GM12874 (cell line): ENCODE data around the gene ZSCAN29.

Source experiments
- TF ChIP-seq, protein P1 (sequence below): IDR thresholded peaks from 2 replicates; pipeline ENCODE4 v1.5.1; 2011; ENCODE audit warnings: low read depth, mild to moderate bottlenecking, control low read depth, low read length, moderate library complexity; ENCODE audit not compliant: insufficient read depth

The ZSCAN29 gene

DNA sequence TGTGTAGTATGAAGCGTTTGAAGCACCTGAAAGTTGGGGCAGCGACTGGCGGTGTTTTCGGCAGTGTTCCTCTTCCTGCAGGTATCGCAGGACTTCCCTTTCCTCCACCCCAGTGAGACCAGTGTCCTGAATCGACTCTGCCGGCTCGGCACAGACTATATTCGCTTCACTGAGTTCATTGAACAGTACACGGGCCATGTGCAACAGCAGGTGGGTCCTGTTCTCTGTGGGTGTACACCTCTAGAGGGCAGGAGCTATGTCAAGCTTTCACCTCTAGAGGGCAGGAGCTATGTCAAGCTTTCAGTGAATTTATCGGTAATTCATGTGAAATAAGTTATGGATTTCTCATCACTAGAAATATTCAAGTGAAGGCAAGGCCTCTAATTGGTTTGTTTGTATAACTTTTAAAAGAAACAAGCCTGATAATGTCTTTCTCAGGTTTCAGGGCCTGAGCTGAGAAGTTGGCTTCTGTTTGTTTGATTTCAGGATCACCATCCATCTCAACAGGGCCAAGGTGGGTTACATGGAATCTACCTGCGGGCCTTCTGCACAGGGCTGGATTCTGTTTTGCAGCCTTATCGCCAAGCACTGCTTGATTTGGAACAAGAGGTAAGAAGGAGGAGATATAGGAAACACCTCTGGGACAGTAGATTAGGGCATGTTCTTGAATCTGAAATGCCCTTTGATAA is 5.3 kb upstream of the ZSCAN29 start:
- TF ChIP-seq, protein P1, sequence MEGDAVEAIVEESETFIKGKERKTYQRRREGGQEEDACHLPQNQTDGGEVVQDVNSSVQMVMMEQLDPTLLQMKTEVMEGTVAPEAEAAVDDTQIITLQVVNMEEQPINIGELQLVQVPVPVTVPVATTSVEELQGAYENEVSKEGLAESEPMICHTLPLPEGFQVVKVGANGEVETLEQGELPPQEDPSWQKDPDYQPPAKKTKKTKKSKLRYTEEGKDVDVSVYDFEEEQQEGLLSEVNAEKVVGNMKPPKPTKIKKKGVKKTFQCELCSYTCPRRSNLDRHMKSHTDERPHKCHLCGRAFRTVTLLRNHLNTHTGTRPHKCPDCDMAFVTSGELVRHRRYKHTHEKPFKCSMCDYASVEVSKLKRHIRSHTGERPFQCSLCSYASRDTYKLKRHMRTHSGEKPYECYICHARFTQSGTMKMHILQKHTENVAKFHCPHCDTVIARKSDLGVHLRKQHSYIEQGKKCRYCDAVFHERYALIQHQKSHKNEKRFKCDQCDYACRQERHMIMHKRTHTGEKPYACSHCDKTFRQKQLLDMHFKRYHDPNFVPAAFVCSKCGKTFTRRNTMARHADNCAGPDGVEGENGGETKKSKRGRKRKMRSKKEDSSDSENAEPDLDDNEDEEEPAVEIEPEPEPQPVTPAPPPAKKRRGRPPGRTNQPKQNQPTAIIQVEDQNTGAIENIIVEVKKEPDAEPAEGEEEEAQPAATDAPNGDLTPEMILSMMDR, result peak; percentile 79

DNA sequence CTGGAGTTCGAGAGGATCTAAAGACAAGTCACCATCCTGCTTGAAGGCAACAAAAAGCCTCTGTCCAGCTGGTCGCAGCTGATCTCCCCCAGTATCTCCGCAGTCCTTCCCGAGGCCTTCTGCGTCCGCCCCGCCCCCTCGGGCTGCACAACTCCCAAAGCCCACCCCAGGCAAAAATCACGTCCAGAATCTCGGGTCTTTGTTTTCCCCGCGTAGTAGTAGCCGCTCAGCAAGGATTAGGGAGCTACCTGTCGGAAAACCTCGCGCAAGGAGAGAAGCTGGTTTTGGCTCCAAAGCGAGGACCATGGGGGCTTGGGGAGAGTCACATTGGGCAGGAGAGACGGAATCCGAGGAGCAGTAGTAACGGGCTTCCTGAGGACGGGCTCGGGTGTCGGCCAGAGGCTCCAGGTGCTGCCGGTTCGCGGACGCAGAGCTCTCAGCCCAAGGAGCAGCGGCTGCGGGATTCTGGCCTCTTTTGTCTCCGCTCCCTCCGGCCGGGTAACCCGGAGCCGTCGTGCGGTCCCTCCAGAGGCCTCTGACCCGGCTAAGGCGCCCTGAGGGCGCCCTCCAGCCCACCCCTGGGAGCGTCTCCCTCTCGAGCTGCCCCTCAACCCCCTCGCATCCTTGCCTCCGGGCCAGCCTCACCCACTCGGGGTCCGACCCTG is 401 bp downstream of the ZSCAN29 start:
- TF ChIP-seq, protein P1, result no peak

DNA sequence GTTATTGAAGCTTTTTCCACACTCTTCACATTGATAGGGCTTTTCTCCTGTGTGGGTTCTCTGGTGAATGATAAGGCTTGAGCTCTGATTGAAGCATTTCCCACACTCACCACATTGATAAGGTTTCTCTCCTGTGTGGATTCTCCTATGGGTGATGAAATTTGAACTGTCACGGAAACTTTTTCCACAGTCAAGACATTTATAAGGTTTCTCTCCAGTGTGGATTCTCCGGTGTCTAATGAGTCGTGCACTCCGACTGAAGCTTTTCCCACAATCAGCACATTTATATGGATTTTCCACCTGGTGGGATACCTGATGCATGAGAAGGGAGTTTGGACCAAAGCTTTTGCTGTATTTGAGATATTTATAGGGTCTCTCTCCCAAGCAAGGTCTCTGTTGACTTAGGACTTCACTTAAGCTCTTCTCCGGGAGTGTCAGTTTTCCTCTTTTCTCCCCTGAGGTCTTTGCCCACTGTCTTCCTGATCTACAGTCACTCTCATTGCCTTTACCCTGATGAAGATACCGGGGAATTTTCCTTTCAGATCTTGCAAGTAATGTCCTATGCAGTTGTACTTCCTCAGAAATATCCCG is 9.4 kb downstream of the ZSCAN29 start:
- TF ChIP-seq, protein P1, result no peak

DNA sequence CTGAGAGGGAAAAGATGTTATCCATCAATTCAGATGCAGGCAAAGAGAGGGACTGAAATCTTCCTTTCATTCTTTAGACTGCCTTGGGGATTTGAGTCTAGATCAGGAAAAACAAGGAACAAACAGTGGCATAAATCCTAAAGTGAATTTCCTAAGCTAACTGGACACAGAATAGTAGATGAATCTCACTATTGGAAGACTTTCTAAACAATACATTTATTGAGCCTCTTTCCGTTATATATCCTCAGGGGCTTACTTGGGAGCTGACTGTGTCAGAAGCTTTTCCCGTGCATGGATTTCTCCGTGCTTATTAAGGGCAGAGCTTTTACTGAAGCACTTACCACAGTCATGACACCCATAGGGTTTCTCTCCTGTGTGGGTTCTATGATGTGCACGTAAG is 10.0 kb downstream of the ZSCAN29 start:
- TF ChIP-seq, protein P1, result no peak

DNA sequence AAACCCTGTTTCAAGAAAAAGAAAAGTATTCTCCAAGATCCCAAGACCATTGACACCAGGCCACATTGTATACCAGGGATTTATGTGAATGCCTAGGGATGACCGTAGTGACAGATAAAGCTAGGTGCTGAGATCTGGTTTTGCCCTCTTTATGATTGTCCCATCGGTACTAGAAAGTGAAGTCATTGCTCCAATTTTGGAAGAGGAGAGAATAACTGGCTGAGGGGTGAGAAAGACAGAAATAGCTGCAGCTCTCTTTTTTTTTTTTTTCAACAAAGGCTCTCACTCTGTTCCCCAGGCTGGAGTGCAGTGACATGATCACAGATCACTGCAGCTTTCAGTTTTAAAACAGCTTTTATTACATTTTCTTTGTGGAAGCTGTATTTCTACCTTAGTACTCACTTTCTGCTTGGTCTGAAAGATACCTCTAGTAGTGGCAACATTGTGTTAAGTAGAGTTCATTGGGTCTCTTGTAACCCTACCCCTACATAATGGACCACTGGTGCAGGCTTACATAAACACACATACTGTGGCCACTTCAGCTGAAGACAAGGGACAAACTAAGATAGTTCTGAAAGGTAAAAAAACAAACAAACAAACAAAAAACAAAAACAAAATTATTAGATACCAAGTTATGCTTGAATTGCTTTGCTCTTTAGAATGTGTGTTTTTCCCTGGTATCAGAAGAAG is 18.0 kb downstream of the ZSCAN29 start:
- TF ChIP-seq, protein P1, result no peak

DNA sequence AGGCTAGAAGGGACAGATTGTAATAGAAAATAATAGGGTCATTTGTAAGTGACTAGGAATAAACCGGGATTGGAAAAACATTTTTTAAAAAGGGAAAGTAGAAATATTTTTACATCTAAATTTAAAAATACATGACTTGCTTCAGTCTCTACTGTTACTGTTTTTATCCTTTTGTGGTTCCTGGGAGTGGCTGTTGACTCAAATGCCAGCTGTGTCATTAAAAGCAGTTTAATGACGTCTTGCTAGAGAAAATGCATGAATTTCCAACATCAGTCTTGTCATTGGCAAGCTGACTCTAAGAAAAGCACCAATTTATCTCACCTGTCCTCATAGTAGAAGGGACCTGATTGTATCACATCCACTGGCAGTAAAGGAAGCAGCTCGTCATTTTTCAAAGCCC is 23.7 kb downstream of the ZSCAN29 start:
- TF ChIP-seq, protein P1, result no peak

DNA sequence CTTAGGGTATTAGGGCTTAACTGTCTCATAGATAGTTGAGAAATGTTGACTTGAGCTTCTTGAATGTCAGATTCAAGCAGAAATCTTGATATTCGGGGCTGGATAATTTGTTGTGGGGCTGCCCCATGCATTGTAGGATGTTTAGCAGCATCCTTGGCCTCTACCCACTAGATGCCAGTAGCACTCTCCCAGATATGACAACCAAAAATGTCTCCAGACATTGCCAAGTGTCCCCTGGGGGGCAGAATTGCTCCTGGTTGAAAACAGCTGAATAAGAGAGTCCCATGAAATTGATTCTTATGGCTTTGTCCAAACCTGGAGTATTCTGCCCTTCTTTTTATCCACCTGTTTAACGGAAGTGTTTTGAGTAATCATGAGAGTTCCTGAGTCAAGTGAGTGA is 24.5 kb downstream of the ZSCAN29 start:
- TF ChIP-seq, protein P1, result 0 out of 2 replicates have a peak, but pooled peaks have one; percentile 4
